Left renal cortex interstitium (tissue), 4 donors: ENCODE data around the gene CDC42BPB. TPM values are rescaled to one million over a fixed set of nuclear protein-coding genes. Genes with fewer than 3 reads are reported as not detected.

Source experiments
- DNase-seq, 4 donors: peaks; one replicate each; pipeline ENCODE4 v3.0.0-alpha.2; 2013; ENCODE audit warnings: low read depth in 4 of 4, low spot score in 2 of 4, missing footprints in 1 of 4
- polyA plus RNA-seq, 4 donors: library from polyadenylated mRNA; unstranded; fragments of 120-200 nt; gene quantifications; one replicate each; pipeline ENCODE4 v1.2.1, GENCODE V29; 2013; ENCODE audit not compliant: insufficient read length in 4 of 4

CDC42BPB gene
- polyA plus RNA-seq, 4 donors, result 71.9 to 96.1 (median 82.7) TPM

GRCh38 chr14:102949801-102950451 is 107.4 kb downstream of the CDC42BPB start:
- no peak for DNase-seq

DNA sequence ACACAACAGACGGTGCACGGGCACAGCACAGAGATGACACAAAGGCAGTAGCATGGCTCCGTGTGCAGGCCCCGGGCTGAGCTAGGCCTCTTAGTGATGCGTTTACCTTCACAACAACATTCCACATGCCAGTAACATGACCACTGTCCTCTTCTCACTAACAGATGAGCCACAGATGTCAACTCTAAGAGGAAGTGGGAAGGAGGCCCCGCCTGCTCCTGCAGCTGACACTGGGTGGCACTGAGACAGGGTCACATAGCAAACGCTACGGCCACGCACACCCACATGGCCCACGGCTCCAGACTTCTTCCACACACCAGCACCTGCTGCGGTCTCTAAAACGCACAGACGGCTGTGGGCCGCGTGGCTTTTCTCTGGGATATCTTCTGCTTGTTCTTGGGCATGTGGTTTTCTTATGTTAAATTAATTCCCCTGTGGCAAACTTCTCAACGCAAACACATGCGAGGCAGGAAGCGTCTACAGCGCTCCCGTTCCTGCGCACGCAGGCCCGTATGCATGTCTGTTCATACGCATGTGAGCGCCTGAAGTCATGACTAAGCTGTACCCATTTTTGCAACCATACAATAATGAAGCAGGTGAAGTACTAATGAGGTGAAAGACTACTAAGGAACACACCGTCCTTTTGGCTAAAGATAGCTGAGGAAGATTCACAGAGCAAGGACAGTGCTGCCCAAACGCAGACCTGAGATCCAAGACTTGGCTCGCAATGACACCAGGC is 108.1 kb downstream of the CDC42BPB start:
- DNase-seq, result no peak

DNA sequence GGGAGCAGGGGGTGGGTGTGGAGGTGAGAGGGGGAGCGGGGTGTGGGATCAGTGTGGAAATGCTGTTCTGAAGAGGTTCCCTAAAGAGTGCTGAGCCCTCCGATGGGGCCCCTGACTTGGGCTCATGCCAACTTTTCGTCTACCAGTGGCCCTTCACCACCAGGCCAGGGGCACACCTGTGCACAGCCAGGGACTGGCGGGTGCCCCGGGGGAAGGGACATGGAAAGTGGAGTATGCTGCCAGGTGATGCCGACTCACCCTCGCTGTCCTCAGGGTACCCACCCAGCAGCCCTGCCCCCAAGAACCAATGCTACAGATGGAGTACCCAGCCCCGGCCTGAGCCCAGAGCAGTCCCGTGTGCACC is 108.7 kb downstream of the CDC42BPB start:
- DNase-seq, result no peak

GRCh38 chr14:102947321-102948103 is 109.8 kb downstream of the CDC42BPB start:
- DNase-seq, result no peak

- no peak for DNase-seq
These were observed 111.8 kb downstream of the CDC42BPB start for GRCh38 chr14:102945346-102946130.

GRCh38 chr14:102944448-102945330 is 112.7 kb downstream of the CDC42BPB start:
- DNase-seq, result no peak

GRCh38 chr14:102943979-102944378 is 113.4 kb downstream of the CDC42BPB start:
- no peak for DNase-seq

DNA sequence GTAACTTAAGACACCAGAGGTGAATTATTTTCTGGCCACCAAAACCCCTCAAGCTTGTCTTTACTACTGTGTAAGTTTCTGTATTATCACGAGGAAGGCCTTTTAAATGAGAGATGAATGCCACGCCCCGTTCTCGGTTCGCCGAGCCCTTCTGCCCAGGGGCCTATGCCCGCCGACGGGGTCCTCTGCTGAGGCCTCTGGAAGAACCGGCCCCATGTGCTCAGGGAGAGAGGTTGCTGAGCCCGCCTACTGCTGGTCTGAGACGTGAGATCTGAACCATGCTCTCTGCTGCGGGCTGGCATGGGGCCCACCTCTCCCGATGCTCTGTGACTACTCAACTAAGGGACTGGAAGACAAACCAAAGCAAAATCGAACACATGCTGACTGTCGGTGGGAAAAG is 113.9 kb downstream of the CDC42BPB start:
- no peak for DNase-seq

- DNase-seq, result no peak
These were observed 115.3 kb downstream of the CDC42BPB start for GRCh38 chr14:102942069-102942468.

DNA sequence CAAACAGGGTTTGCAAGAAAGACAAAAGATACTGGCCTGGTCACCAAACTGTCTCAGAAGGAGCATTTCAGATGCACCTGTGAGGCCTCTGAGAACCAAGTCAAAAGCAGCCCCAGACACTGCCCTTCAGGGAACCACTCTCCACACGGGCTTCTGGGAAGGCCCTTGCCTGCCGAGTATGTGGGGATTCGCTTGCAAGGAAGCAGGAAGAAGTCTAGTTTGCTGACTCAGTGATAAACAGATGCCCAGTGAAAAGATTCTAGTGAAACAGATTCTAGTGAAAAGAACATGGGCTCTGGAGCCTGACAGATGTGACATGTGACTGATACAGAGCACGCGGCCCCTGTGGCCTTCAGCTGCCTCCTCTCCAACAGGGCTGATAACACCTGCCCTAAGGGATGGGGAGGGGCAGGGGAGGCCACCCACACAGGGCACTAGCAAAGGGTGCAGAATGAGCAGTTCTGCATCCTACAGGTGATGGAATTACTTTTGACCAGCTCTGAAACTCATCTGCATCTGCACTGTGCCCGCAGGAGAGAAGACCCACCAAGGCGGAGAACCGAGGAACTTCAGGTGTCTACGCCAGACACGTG is 115.8 kb downstream of the CDC42BPB start:
- DNase-seq, result no peak

DNA sequence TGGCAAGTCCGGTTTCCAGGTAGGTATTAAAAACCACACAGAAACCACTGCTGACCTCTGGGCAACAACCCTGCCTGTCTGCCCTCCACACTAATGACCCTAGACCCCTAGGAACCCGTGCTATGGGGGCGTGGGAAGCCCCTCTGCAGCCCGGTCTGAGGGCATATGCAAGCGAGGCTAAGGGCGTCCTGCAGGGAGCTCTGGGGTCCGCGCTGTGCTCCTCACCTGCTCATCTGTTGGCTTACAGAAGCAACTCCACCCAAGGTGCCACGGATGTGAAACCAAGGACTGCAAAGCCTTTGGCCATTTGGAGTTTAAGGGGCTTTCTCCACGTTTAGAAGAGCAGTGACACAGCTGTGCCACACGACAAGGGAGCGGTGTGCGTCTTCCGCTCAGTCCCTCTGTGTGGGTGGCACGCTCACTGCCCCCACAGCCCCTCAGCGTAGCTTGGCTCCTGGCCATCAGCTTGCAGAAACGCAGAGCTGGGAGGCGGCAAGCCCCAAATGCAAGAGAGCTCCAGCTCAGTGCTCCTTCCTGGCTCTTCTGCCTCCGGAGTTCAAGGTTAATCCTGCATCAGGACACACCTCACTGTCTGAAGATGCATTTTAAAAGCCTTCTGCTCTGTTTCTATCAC is 116.5 kb downstream of the CDC42BPB start:
- no peak for DNase-seq

DNA sequence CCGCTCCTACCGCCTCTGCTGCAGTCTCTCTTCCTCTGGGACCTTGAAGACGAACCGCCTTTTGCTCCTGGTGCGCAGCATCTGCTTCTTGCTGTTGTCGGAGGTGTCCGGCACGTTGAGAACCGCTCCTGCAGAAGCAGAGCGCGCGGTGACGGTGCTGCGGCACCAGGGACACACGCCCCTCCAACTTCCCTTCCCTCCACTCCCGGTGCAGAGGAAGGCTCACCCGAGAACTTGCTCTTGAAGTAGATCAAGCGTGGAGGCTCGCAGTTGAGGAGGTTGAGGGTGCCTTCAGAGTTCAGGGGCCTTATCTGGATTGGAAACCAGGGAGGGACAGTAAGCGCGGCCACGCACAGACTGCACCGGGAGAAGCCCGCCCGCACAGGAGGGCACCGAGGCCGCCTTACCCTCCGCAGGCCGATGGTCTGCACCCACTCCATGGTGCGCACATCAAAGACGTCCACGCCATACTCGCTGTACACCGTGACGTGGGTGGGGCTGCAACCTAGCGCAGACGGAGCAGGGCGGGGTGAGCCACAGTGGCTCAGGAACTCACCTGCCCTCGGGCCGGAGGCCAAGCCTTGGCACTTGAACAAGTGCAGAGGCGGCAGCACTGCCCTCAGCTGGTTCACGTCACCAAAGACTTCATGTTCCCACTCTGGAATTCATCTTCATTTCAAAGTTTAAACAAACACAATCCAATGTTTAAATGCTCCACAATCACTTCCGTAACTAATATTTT is 117.4 kb downstream of the CDC42BPB start:
- DNase-seq, result no peak

DNA sequence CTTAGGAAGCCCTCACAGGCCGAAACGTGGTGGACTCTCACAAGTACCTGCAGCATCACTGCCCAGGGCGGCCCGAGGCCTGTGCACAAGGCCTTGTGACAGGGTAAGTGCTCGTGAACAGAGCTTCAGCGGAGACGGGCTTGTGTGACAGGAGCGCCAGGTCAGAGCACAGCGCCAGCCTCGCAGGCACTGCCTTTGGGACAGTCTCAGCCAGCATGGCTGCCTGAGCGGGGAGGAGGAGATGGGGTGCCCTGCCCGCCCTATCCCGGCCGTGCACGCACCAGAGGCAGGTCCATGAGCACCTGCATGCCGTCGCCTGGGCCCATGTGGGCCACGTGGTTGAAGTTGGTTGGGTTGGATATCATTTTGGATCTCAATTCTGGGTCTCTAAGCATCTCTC is 118.0 kb downstream of the CDC42BPB start:
- no peak for DNase-seq

DNA sequence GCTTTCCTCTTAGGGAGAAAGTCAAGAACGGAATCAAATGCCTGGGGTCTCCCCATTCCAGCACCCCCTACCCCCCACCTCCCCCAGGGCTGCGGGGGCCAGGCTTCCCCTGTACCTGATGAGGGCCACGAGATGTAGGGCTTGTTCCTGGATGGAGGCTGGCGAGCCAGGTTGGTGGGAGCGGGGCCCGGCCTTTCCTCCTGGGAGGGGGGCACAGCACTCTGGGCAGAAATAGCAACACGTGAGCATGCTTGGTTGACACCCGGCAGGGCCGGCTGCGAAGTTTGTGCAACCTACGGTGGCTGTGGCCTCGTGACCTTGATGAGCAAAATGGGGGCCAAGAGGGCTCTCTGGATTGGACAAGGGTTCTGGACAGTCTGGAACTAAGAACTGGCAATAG is 119.2 kb downstream of the CDC42BPB start:
- DNase-seq, result no peak

- no peak for DNase-seq
These were observed 119.8 kb downstream of the CDC42BPB start for GRCh38 chr14:102937331-102938175.

GRCh38 chr14:102935756-102936155 is 121.6 kb downstream of the CDC42BPB start:
- no peak for DNase-seq

DNA sequence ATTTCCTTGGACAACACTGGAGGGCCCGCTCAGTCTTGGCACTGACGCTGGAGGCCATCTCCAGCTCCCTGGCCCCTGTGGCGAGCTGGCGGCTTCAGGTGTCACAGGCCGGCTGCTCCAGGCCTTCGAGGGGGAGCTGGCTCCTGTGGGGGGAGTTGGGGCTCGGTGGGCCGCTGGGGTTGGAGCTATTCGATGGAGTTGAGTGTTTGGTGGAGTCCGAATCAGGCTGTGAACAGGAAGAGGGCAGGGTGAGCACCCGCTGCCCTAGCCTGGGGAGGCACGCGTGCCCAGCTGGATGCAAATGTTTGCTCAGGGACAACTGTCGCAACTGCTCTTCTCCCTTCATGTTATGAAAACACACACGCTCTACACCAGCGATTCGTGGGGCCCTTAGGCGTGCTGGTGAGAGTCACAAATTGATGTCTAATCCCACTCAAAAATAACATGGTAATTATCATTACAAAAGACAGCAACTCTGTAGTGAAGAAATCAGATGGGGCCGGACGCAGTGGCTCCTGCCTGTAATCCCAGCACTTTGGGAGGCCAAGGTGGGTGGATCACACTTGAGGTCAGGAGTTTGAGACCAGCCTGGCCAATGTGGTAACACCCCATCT is 123.6 kb downstream of the CDC42BPB start:
- no peak for DNase-seq
